PC-9 (cell line): ENCODE measurements around the gene NHS. TPM values are rescaled to one million over a fixed set of nuclear protein-coding genes. Genes with fewer than 3 reads are reported as not detected.

ENCODE experiments used
- BruUV-seq: library from RNA; stranded (reverse); fragments of 400-500 nt; replicated peaks from 2 replicates; lab custom pipeline; 2021; lab: Mats Ljungman, UMichigan
- CTCF ChIA-PET: fragments of 300-600 bp; sonication (Branson Sonifier 250); formaldehyde crosslinking; loops from one replicate; lab custom pipeline; 2022; ENCODE audit warnings: antibody characterized with exemption; lab: Charles Lee
- POLR2A ChIA-PET: fragments of 300-600 bp; sonication (Branson Sonifier 250); formaldehyde crosslinking; loops from one replicate; lab custom pipeline; 2022; ENCODE audit warnings: antibody characterized with exemption; ENCODE audit not compliant: unreplicated experiment; lab: Charles Lee
- DNase-seq, 2 experiments: peaks; one replicate each; pipeline versions ENCODE4 v3.0.0 to v3.0.0-alpha.2; 2015 to 2022; ENCODE audit warnings: mixed read lengths in 1 of 2
- H2AFZ ChIP-seq: fragments of 200-600 bp; sonication (generic); 2 replicates; pipeline ENCODE4 v1.8.1; 2017; ENCODE audit warnings: antibody characterized with exemption
- H3F3A ChIP-seq: fragments of 200-600 bp; sonication (generic); 2 replicates; pipeline ENCODE4 v1.8.1; 2017; ENCODE audit warnings: antibody characterized with exemption, mild to moderate bottlenecking, low read depth; ENCODE audit not compliant: insufficient read depth
- H3K27ac ChIP-seq: fragments of 200-600 bp; sonication (generic); 2 replicates; pipeline ENCODE4 v1.6.1; 2016; ENCODE audit warnings: mixed run types
- H3K27me3 ChIP-seq: fragments of 200-600 bp; sonication (generic); 2 replicates; pipeline ENCODE4 v1.6.1; 2016; ENCODE audit warnings: low read depth, mixed run types; ENCODE audit not compliant: insufficient read depth
- H3K36me3 ChIP-seq: fragments of 200-600 bp; sonication (generic); 2 replicates; pipeline ENCODE4 v1.6.1; 2016; ENCODE audit warnings: low read depth, mixed run types
- H3K4me1 ChIP-seq: fragments of 200-600 bp; sonication (generic); replicated peaks from 2 replicates; pipeline ENCODE4 v1.6.1; 2016; ENCODE audit warnings: mixed run types; ENCODE audit not compliant: insufficient read depth
- H3K4me2 ChIP-seq: fragments of 200-600 bp; sonication (generic); 2 replicates; pipeline ENCODE4 v1.6.1; 2017; ENCODE audit warnings: mixed run types
- H3K4me3 ChIP-seq: fragments of 200-600 bp; sonication (generic); 2 replicates; pipeline ENCODE4 v1.6.1; 2016; ENCODE audit warnings: mixed run types
- H3K79me2 ChIP-seq: fragments of 200-600 bp; sonication (generic); 2 replicates; pipeline ENCODE4 v1.6.1; 2017; ENCODE audit warnings: low read depth, mixed run types
- H3K9me2 ChIP-seq: fragments of 200-600 bp; sonication (generic); 2 replicates; pipeline ENCODE4 v1.8.1; 2017; ENCODE audit warnings: mild to moderate bottlenecking; ENCODE audit not compliant: insufficient read depth
- H3K9me3 ChIP-seq: fragments of 200-600 bp; sonication (generic); 2 replicates; pipeline ENCODE4 v1.8.1; 2016; ENCODE audit warnings: low read depth; ENCODE audit not compliant: insufficient read depth
- H4K20me1 ChIP-seq: fragments of 200-600 bp; sonication (generic); 2 replicates; pipeline ENCODE4 v1.8.1; 2017; ENCODE audit not compliant: insufficient read depth
- EZH2 ChIP-seq: fragments of 200-600 bp; sonication (generic); IDR thresholded peaks from 2 replicates; pipeline ENCODE4 v1.8.0; 2017; ENCODE audit warnings: antibody characterized with exemption, low read depth
- intact Hi-C: fragments of 100-400 bp; cut with micrococcal nuclease; formaldehyde crosslinking; loops from one replicate; pipeline ENCODE4 v1.10.0; 2022; ENCODE audit not compliant: unreplicated experiment
- total RNA-seq: library from RNA; stranded (reverse); gene quantifications from 2 replicates; pipeline ENCODE4 v1.2.3, GENCODE V29; 2021
- TF ChIP-seq, protein P1 (sequence below): fragments of 200-600 bp; sonication (generic); conservative IDR thresholded peaks from 2 replicates; pipeline ENCODE4 v1.6.1; 2017; ENCODE audit warnings: mixed run types, antibody characterized with exemption, mild to moderate bottlenecking, moderate library complexity

NHS gene
- total RNA-seq, 1 experiment from 2014 or later, result 6.7 TPM

DNA sequence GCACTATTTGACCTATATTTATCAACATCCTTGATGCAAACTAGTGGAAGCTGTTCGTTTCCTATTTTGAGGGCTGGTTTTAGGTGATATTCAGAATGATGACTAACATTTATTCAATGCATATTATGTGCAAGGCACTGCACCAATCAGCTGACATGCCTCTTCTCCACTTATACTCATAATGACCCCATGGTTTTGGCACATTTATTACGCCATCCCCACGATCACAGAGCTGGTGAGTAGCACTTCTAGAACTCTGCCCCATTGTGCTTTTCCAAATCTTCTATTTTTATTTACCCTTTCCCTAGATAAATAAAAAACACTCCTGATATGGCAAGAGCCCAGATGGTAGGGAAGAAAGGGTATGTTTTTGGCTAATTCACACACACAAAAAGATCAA, 375.4 kb downstream of the NHS start:
- Histone ChIP-seq H3K9me2 (no peaks in the 10 kb centered on the region), H3F3A (no peaks in the 10 kb centered on the region), H3K79me2 (no peaks in the 10 kb centered on the region), H3K9me3 (no peaks in the 10 kb centered on the region), H3K4me1 (no peaks in the 10 kb centered on the region), H2AFZ (no peak overlapping the region), H3K27me3 (no peaks in the 10 kb centered on the region), H4K20me1 (no peaks in the 10 kb centered on the region), H3K27ac (no peak overlapping the region), H3K36me3 (0 out of 2 replicates have a peak, but pooled peaks cover 6% of the 10 kb centered on the region), H3K4me2 (no peak overlapping the region), H3K4me3 (no peak overlapping the region)
- TF ChIP-seq, protein P1, sequence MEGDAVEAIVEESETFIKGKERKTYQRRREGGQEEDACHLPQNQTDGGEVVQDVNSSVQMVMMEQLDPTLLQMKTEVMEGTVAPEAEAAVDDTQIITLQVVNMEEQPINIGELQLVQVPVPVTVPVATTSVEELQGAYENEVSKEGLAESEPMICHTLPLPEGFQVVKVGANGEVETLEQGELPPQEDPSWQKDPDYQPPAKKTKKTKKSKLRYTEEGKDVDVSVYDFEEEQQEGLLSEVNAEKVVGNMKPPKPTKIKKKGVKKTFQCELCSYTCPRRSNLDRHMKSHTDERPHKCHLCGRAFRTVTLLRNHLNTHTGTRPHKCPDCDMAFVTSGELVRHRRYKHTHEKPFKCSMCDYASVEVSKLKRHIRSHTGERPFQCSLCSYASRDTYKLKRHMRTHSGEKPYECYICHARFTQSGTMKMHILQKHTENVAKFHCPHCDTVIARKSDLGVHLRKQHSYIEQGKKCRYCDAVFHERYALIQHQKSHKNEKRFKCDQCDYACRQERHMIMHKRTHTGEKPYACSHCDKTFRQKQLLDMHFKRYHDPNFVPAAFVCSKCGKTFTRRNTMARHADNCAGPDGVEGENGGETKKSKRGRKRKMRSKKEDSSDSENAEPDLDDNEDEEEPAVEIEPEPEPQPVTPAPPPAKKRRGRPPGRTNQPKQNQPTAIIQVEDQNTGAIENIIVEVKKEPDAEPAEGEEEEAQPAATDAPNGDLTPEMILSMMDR, result no peak
- no peak for TF ChIP-seq EZH2
- no TSS peak for BruUV-seq
- no peak for DNase-seq
- POLR2A ChIA-PET, result no interaction called here
- CTCF ChIA-PET, result no interaction called here
- intact Hi-C loops, result no loop called here

DNA sequence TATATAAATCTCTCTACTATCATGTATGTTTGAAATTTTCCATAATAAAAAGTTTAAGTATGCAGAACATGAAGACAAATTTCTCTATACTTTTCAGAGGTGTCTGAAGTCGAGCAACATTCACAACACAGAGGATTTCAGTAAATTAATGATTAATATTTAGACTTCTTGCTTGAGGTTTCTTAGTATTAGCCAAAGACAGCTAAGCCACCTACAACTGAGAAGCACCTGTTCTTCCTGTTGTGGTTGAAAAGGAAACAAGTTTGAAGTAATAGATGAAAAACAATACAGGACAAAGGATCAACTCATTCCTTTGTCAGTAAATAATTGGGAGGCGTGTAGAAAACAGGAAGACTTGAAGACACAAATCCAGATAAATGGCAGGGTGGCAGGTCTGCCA, 383.4 kb downstream of the NHS start:
- Histone ChIP-seq H3K79me2 (no peaks in the 10 kb centered on the region), H3K4me3 (no peak overlapping the region), H4K20me1 (no peaks in the 10 kb centered on the region), H3K27me3 (peaks cover 9% of the 10 kb centered on the region; the same call in 1 of the 2 replicates), H2AFZ (no peak overlapping the region), H3K4me2 (no peak overlapping the region), H3F3A (no peaks in the 10 kb centered on the region), H3K36me3 (no peaks in the 10 kb centered on the region), H3K9me3 (no peaks in the 10 kb centered on the region), H3K9me2 (no peaks in the 10 kb centered on the region), H3K27ac (no peak overlapping the region), H3K4me1 (no peaks in the 10 kb centered on the region)
- ChIA-PET POLR2A (no interaction called here), CTCF (no interaction called here)
- intact Hi-C loops, result no loop called here
- TF ChIP-seq, protein P1, result no peak
- no peak for TF ChIP-seq EZH2
- no TSS peak for BruUV-seq
- DNase-seq, result no peak

DNA sequence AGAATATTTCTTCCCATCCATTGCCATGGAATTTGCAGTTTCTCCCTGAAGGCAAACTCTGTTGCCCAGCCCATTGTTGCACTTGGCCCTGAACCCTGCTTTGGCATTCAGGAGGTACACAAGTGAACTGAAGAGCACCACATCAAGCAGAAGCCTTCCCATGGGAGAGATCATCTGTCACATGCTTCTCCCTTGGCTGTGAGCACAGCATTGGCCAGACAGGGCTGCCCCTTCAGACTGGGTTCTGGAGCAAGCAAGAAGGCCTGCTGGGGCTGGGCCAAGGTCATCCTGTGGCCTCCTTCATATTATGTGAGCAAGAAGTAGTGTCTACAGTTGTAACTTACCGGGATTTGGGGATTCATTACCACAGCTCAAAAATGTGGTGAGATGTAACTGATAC, 385.0 kb downstream of the NHS start:
- no peak for TF ChIP-seq EZH2
- TF ChIP-seq, protein P1, result no peak
- no peaks in the 10 kb centered on the region for H3K36me3 ChIP-seq
- H3K9me3 ChIP-seq, result no peaks in the 10 kb centered on the region
- CTCF ChIA-PET, result interaction anchor here (0.6 kb wide), 1 partner anchor 903 kb away, joined by 5 read pairs; no protein-coding TSS in a partner anchor
- POLR2A ChIA-PET, result no interaction called here
- H2AFZ ChIP-seq, result no peak overlapping the region
- no peak overlapping the region for H3K4me3 ChIP-seq
- no peaks in the 10 kb centered on the region for H3K79me2 ChIP-seq
- no peak overlapping the region for H3K27ac ChIP-seq
- no peaks in the 10 kb centered on the region for H4K20me1 ChIP-seq
- no peak for DNase-seq
- no TSS peak for BruUV-seq
- no peaks in the 10 kb centered on the region for H3F3A ChIP-seq
- intact Hi-C loops, result no loop called here
- H3K9me2 ChIP-seq, result no peaks in the 10 kb centered on the region
- no peaks in the 10 kb centered on the region for H3K4me1 ChIP-seq
- no peak overlapping the region for H3K4me2 ChIP-seq
- peaks cover 17% of the 10 kb centered on the region; the same call in 1 of the 2 replicates for H3K27me3 ChIP-seq
